ENCODE results near the gene DRC7.

The DRC7 gene

GRCh38 chr16:57758331-57759117 is 63.9 kb downstream of the DRC7 start:
- H3K4me2 ChIP-seq (ENCODE audit: low read length) = no peak overlapping the region
- no peak overlapping the region for H2AFZ ChIP-seq (ENCODE audit: low read depth, low read length)
- no peak overlapping the region for H3K27ac ChIP-seq (ENCODE audit: low read length)
- TF ChIP-seq EZH2phosphoT487 (IDR thresholded peaks at IDR 0.05; ENCODE audit: low read depth) = no peak
- no peak for TF ChIP-seq CTCF (IDR thresholded peaks at IDR 0.05; ENCODE audit: low read depth, low read length)
- H3K4me3 ChIP-seq (ENCODE audit: low read length) = no peak overlapping the region
- no peaks in the 10 kb centered on the region for H4K20me1 ChIP-seq (ENCODE audit: insufficient read depth, low read length)
- H3K4me1 ChIP-seq (ENCODE audit: low read length) = no peaks in the 10 kb centered on the region
- H3K36me3 ChIP-seq (replicated peaks; ENCODE audit: low read depth, low read length) = no peaks in the 10 kb centered on the region
- H3K9me3 ChIP-seq (ENCODE audit: insufficient read depth, low read length) = no peaks in the 10 kb centered on the region
- no peaks in the 10 kb centered on the region for H3K27me3 ChIP-seq (ENCODE audit: low read depth, low read length)
- H3K9ac ChIP-seq (ENCODE audit: low read length) = no peak overlapping the region
- H3K79me2 ChIP-seq (ENCODE audit: low read length) = no peaks in the 10 kb centered on the region

- H3K4me2 ChIP-seq (ENCODE audit: low read length) = no peak overlapping the region
- H4K20me1 ChIP-seq (ENCODE audit: insufficient read depth, low read length) = no peaks in the 10 kb centered on the region
- no peak overlapping the region for H3K9ac ChIP-seq (ENCODE audit: low read length)
- no peaks in the 10 kb centered on the region for H3K27me3 ChIP-seq (ENCODE audit: low read depth, low read length)
- no peaks in the 10 kb centered on the region for H3K9me3 ChIP-seq (ENCODE audit: insufficient read depth, low read length)
- no peak overlapping the region for H2AFZ ChIP-seq (ENCODE audit: low read depth, low read length)
- H3K36me3 ChIP-seq (replicated peaks; ENCODE audit: low read depth, low read length) = no peaks in the 10 kb centered on the region
- H3K27ac ChIP-seq (ENCODE audit: low read length) = no peak overlapping the region
- TF ChIP-seq EZH2phosphoT487 (IDR thresholded peaks at IDR 0.05; ENCODE audit: low read depth) (no peak), CTCF (IDR thresholded peaks at IDR 0.05; ENCODE audit: low read depth, low read length) (no peak)
- H3K4me3 ChIP-seq (ENCODE audit: low read length) = no peak overlapping the region
- no peaks in the 10 kb centered on the region for H3K4me1 ChIP-seq (ENCODE audit: low read length)
- H3K79me2 ChIP-seq (ENCODE audit: low read length) = no peaks in the 10 kb centered on the region
These were observed 64.5 kb downstream of the DRC7 start for GRCh38 chr16:57759131-57759530.

GRCh38 chr16:57759541-57760356 is 65.1 kb downstream of the DRC7 start:
- no peaks in the 10 kb centered on the region for H3K36me3 ChIP-seq (replicated peaks; ENCODE audit: low read depth, low read length)

More at GRCh38 chr16:57759541-57760356, 65.1 kb downstream of the DRC7 start:
- no peak overlapping the region for H3K9ac ChIP-seq (ENCODE audit: low read length)
- no peak overlapping the region for H3K27ac ChIP-seq (ENCODE audit: low read length)
- no peak overlapping the region for H2AFZ ChIP-seq (ENCODE audit: low read depth, low read length)
- no peaks in the 10 kb centered on the region for H3K27me3 ChIP-seq (ENCODE audit: low read depth, low read length)
- H3K4me3 ChIP-seq (ENCODE audit: low read length) = no peak overlapping the region
- H3K9me3 ChIP-seq (ENCODE audit: insufficient read depth, low read length) = no peaks in the 10 kb centered on the region
- no peaks in the 10 kb centered on the region for H4K20me1 ChIP-seq (ENCODE audit: insufficient read depth, low read length)
- H3K4me2 ChIP-seq (ENCODE audit: low read length) = no peak overlapping the region
- no peaks in the 10 kb centered on the region for H3K4me1 ChIP-seq (ENCODE audit: low read length)
- no peaks in the 10 kb centered on the region for H3K79me2 ChIP-seq (ENCODE audit: low read length)
- TF ChIP-seq CTCF (IDR thresholded peaks at IDR 0.05; ENCODE audit: low read depth, low read length) (no peak), EZH2phosphoT487 (IDR thresholded peaks at IDR 0.05; ENCODE audit: low read depth) (no peak)

Data from OCI-LY3 (cell line).